Heart right ventricle (tissue), 16 donors: ENCODE results near the gene CAPRIN1. TPM values are rescaled to one million over a fixed set of nuclear protein-coding genes. Genes with fewer than 3 reads are reported as not detected.

ENCODE experiments used
- ATAC-seq, 8 donors: fragments of 200-7000 bp; cut with Tn5 transposase; one replicate each; pipeline ENCODE4 v1.9.1; 2020; ENCODE audit warnings: mild to moderate bottlenecking in 8 of 8, moderate library complexity in 8 of 8, moderate number of reproducible peaks in 1 of 8
- DNase-seq, 2 donors: peaks; one replicate each; pipeline ENCODE4 v3.0.0-alpha.2; 2020
- H3K27ac ChIP-seq, 10 donors: fragments of 200-600 bp; sonication (generic) in 2 of 10; one replicate each; pipeline versions ENCODE4 v1.5.0 to v1.8.0; 2020 to 2022; ENCODE audit warnings: mild to moderate bottlenecking in 3 of 10
- H3K27me3 ChIP-seq, 7 donors: fragments of 200-600 bp; one replicate each; pipeline ENCODE4 v1.8.0; 2021 to 2022; ENCODE audit warnings: mild to moderate bottlenecking in 2 of 7
- H3K36me3 ChIP-seq, 9 donors: fragments of 200-600 bp; sonication (generic) in 1 of 9; one replicate each; pipeline versions ENCODE4 v1.5.0 to v1.8.0; 2020 to 2022; ENCODE audit warnings: mild to moderate bottlenecking in 2 of 9
- H3K4me1 ChIP-seq, 9 donors: fragments of 200-600 bp; sonication (generic) in 1 of 9; one replicate each; pipeline versions ENCODE4 v1.5.0 to v1.8.0; 2020 to 2022; ENCODE audit warnings: mild to moderate bottlenecking in 4 of 9
- H3K4me3 ChIP-seq, 10 donors: fragments of 200-600 bp; sonication (generic) in 2 of 10; one replicate each; pipeline versions ENCODE4 v1.5.0 to v1.8.0; 2020 to 2022; ENCODE audit warnings: mild to moderate bottlenecking in 7 of 10, moderate library complexity in 2 of 10
- H3K9me3 ChIP-seq, 11 donors: fragments of 200-600 bp in 10 of 11; sonication (generic) in 2 of 11; one replicate each; pipeline versions ENCODE4 v1.5.0 to v1.8.0; 2013 to 2022; ENCODE audit warnings: mild to moderate bottlenecking in 2 of 11, control low read depth in 1 of 11, moderate library complexity in 1 of 11
- WGBS, 2 donors: extraction: QIAGEN DNeasy Blood & Tissue Kit; methylation state at CpG; one replicate each; pipeline ENCODE4 v1.1.7; 2013; ENCODE audit warnings: inconsistent platforms in 1 of 2; 5-methylcytosine and 5-hydroxymethylcytosine counted together
- intact Hi-C, 10 donors: fragments of 100-400 bp; cut with DNase I; formaldehyde crosslinking; loops; one replicate each; pipeline versions ENCODE4 v1.11.1 to v1.14.2; 2022
- polyA plus RNA-seq, 2 donors: library from polyadenylated mRNA; stranded (reverse); fragments of 200-250 nt; gene quantifications; one replicate each; pipeline ENCODE4 v1.2.3, GENCODE V29; 2013
- total RNA-seq, 10 donors: library from RNA; stranded (reverse); fragmentation: NEBNext Ultra II Directional in 3 of 10; extraction: Animal tissue kit (Norgen Biotek cat#: 25700) in 3 of 10; gene quantifications; one replicate each; pipeline versions ENCODE4 v1.2.1 to v1.2.4, GENCODE V29; 2021 to 2023
- TF ChIP-seq, protein P1 (sequence below), 9 donors: fragments of 200-600 bp; sonication (generic) in 2 of 9; IDR thresholded peaks; one replicate each; pipeline versions ENCODE4 v1.5.0 to v1.8.0; 2021 to 2022; ENCODE audit warnings: antibody characterized with exemption in 9 of 9, mild to moderate bottlenecking in 5 of 9, moderate library complexity in 1 of 9
- donor health status: Arrhythmogenic right ventricular cardiomyopathy.
- donor health status: ischemic (EF 13 %, LVEDD 7.1; RV severe dilation, severe dysfunction).
- donor health status: healthy with polysubstance abuse.
- donor health status: DM: no; HTN: yes; CAD: no.
- donor health status: DM: no; HTN: no; CAD: no.
- donor health status: ischemic (EF 25% LVEDD 6.9; RV normal size, moderate dysfunction).
- donor health status: ischemic (EF 25% LVEDD 5.7; RV mildly dilated, moderate dysfunction).
- donor health status: healthy.
- donor health status: DM: yes; HTN: yes; CAD: no.
- donor health status: Ischemic cardiomyopathy.
- donor health status: ischemic (EF 35%, LVEDD 5.7; RV mildly dilated, moderate dysfunction).
- donor health status: nonischemic (EF 11% LVEDD 7.7; RV severe dilation, severe dysfunction).
- donor health status: DM: yes; HTN: yes; CAD: no.
- donor health status: PGD.
- donor health status: ischemic (EF 29% LVEDD 5.4; RV normal size, mild dysfunction).
- donor health status: nonischemic (EF 23%, LVEDD 6.1; RV moderate dilation, normal function).

CAPRIN1 gene
- total and polyA plus RNA-seq, 12 donors = 37.9 to 142 (median 118) TPM

DNA sequence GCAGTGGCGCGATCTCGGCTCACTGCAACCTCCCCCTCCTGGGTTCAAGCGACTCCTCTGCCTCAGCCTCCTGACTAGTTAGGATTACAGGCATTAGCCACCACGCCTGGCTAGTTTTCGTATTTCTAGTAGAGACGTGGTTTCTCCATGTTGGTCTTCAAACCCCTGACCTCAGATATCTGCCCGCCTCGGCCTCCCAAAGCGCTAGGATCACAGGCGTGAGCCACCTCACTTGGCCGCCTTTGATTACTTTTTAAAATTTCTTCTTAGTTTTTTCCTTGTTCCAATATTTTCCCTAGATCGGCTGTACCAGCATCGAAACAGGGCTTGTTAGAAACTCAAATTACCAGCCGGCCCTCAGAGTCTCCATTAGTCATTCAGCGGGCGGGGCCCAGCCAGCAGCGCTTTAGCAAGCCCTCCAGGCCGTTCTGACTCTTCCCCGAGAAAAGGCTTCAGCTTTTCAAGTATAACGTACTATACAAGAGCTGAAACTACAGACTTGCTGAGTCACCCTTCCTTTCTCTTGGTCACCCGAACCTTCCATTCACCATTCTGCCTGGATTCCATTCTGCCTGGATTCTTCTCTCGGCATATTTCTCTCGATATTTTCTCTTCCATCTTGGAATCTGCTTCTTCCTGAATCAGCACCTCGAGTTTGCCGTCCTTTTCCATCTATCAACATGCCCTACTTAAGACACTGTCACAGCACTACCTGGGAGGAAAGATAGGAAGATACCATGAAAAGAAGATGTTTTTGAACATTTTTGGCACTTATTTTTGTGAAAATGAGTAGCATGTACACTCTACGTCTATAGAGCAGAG is 6.7 kb upstream of the CAPRIN1 start:
- Histone ChIP-seq H3K27me3 (no peaks in the 10 kb centered on the region), H3K27ac (peak overlapping the region in 1 of 10 donors; percentile 1), H3K9me3 (no peaks in the 10 kb centered on the region), H3K36me3 (no peaks in the 10 kb centered on the region), H3K4me3 (no peak overlapping the region), H3K4me1 (peaks cover 0 to 4% (median 0%) of the 10 kb centered on the region in 9 donors)
- TF ChIP-seq, protein P1, sequence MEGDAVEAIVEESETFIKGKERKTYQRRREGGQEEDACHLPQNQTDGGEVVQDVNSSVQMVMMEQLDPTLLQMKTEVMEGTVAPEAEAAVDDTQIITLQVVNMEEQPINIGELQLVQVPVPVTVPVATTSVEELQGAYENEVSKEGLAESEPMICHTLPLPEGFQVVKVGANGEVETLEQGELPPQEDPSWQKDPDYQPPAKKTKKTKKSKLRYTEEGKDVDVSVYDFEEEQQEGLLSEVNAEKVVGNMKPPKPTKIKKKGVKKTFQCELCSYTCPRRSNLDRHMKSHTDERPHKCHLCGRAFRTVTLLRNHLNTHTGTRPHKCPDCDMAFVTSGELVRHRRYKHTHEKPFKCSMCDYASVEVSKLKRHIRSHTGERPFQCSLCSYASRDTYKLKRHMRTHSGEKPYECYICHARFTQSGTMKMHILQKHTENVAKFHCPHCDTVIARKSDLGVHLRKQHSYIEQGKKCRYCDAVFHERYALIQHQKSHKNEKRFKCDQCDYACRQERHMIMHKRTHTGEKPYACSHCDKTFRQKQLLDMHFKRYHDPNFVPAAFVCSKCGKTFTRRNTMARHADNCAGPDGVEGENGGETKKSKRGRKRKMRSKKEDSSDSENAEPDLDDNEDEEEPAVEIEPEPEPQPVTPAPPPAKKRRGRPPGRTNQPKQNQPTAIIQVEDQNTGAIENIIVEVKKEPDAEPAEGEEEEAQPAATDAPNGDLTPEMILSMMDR (IDR thresholded peaks at IDR 0.05) = no peak
- WGBS, 2 donors = 73 to 80% methylated on average over 27 of the region's 27 CpGs
- intact Hi-C loops = no loop called here
- ATAC-seq (no peak), DNase-seq (no peak)

DNA sequence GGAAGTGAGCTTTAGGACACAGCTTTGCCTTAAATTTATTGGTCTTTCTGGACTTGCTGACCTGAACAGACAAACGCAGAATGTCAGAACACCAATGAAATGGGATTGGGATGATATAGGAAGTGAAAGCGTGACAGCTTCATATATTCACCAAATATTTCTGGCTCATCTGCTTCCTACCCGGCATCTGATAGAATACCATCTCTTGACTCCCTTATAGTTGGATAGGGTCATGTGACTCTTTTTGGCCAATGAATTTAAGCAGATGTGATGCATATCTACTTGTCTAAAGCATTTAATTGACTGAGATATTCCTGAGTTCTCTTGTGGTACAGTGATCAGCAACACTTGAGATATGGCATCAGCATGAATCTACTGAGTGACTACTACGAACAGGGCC is 2.5 kb upstream of the CAPRIN1 start:
- TF ChIP-seq, protein P1 (IDR thresholded peaks at IDR 0.05) = no peak
- Histone ChIP-seq H3K36me3 (no peaks in the 10 kb centered on the region), H3K4me1 (peaks cover 3 to 19% (median 13%) of the 10 kb centered on the region in 9 donors), H3K27me3 (no peaks in the 10 kb centered on the region), H3K4me3 (no peak overlapping the region), H3K9me3 (no peaks in the 10 kb centered on the region), H3K27ac (no peak overlapping the region)
- no peak for ATAC-seq
- DNase-seq = no peak
- intact Hi-C loops = no loop called here
- WGBS, 2 donors = 81 to 87% methylated on average over 4 of the region's 4 CpGs

DNA sequence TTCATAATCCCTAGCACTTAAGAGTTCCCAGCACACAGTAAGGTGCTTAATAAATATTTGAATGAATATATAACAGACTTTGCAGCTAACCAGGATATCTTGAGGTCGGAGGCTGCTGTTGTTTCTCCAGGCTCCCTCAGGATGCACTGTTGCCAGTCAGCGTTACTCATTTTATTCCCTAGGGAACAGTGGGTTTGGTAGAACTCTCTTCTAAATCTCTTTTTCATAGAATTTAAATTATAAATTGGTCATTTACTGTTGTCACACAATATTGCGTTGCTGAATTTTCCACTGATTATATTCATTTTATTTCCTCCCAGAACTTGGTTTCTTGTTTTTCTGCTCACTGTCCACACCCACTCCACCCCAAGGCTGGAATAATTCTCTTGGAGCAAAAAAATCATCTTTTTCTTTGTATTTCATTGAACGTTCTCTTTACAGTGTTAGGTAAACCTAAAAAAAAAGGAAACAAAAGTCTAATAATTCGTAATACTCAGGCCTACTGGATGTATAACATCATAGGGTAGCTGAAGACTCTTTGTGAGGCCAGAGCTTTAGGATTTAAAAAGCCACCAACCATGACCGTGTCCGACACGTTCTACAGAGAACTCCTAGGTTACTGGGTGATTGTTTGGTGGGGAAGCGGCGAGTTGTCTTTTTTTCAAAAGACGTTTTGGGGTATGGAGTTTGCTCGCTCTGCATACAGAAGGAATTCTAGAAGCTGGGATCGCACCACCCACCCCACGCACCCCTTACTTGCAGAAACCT is 766 bp upstream of the CAPRIN1 start:
- intact Hi-C loops = loop anchor here in 8 of 10 donors (1.0 to 10.0 kb wide), 7 partner anchors 53 to 1626 kb away; partner anchors contain the start of genes NAT10 (in 7 of the 8), ABTB2 (in 1 of the 8) and CAT (in 1 of the 8)
- peak; percentile 3 to 30 (median 10) for ATAC-seq
- Histone ChIP-seq H3K27ac (peak overlapping the region; percentile 97 to 100 (median 100)), H3K9me3 (no peaks in the 10 kb centered on the region), H3K27me3 (no peaks in the 10 kb centered on the region), H3K4me1 (peaks cover 8 to 36% (median 29%) of the 10 kb centered on the region in 9 donors), H3K36me3 (peaks cover 0 to 17% (median 0%) of the 10 kb centered on the region in 9 donors), H3K4me3 (peak overlapping the region; percentile 77 to 99 (median 94))
- TF ChIP-seq, protein P1 (IDR thresholded peaks at IDR 0.05) = no peak
- peak in 1 of 2 donors; percentile 22 for DNase-seq
- 10 to 11% methylated on average over 14 of the region's 14 CpGs for WGBS, 2 donors

DNA sequence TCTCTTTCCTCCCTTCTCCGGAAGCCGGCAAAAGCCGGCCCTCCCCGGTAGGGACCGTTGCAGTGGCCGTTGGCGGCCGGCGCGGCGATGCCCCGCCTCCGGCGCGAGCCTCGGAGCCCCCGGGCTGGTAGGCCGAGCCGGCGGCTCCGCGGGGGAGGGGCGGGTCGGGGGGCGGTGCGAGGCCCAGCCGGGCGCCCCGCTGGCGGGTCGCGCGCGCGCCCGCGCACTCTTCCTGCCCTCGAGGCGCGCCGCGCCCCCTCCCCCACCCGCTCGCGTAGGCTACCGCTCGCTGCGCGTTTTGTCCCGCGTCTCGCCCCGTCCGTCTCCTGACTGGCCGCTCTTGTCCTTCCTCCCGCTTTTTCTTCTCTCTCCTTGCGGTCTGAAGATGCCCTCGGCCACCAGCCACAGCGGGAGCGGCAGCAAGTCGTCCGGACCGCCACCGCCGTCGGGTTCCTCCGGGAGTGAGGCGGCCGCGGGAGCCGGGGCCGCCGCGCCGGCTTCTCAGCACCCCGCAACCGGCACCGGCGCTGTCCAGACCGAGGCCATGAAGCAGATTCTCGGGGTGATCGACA is 591 bp downstream of the CAPRIN1 start:
- TF ChIP-seq, protein P1 (IDR thresholded peaks at IDR 0.05) = no peak
- Histone ChIP-seq H3K4me3 (peak overlapping the region; percentile 77 to 99 (median 94)), H3K36me3 (peaks cover 0 to 28% (median 0%) of the 10 kb centered on the region in 9 donors), H3K27me3 (no peaks in the 10 kb centered on the region), H3K4me1 (peaks cover 12 to 49% (median 43%) of the 10 kb centered on the region in 9 donors), H3K9me3 (no peaks in the 10 kb centered on the region), H3K27ac (peak overlapping the region; percentile 97 to 100 (median 100))
- peak; percentile 93 to 94 for DNase-seq
- 0 to 1% methylated on average over 57 to 80 of the region's 82 CpGs for WGBS, 2 donors
- peak; percentile 77 to 93 (median 88) for ATAC-seq
- intact Hi-C loops = loop anchor here in 7 of 10 donors (2.0 to 10.0 kb wide), 6 partner anchors 53 to 1627 kb away; partner anchors contain the start of genes NAT10 (in 4 of the 7) and ABTB2 (in 1 of the 7)
